Posterior vena cava (tissue), 2 donors: ENCODE data around the gene COL11A2. TPM values are rescaled to one million over a fixed set of nuclear protein-coding genes. Genes with fewer than 3 reads are reported as not detected.
"Not testable (repeated sequence)": the region's sequence is repeated elsewhere in the genome, so short reads cannot be mapped to it uniquely, and the experiment has no call there.

ENCODE experiments used
- DNase-seq: peaks from one replicate; pipeline ENCODE4 v3.0.0-alpha.2; 2020; ENCODE audit warnings: low spot score
- intact Hi-C, 2 donors: fragments of 100-400 bp; cut with DNase I; formaldehyde crosslinking; loops; one replicate each; pipeline versions ENCODE4 v1.14.1 to v1.14.2; 2022 to 2023
- total RNA-seq, 2 donors: library from RNA; stranded (reverse); fragmentation: NEBNext Ultra II Directional; extraction: Animal tissue kit (Norgen Biotek cat#: 25700); gene quantifications; one replicate each; pipeline ENCODE4 v1.2.1, GENCODE V29; 2021
- donor health status: DM: yes; HTN: yes; CAD: no.
- donor health status: DM: yes; HTN: yes; CAD: no.

The COL11A2 gene
- total RNA-seq, 2 donors from 2014 or later, result 0.43 to 1.0 TPM

- DNase-seq, result peak; percentile 58
- intact Hi-C loops, result loop anchor here in 1 of 2 donors (10.0 kb wide), 1 partner anchor 78 kb away; no protein-coding TSS in a partner anchor
These were observed 25.9 kb downstream of the COL11A2 start for GRCh38 chr6:33166363-33166762.

GRCh38 chr6:33165581-33166258 is 26.5 kb downstream of the COL11A2 start:
- DNase-seq, result peak; percentile 57
- intact Hi-C loops, result loop anchor here in 1 of 2 donors (10.0 kb wide), 1 partner anchor 79 kb away; no protein-coding TSS in a partner anchor

GRCh38 chr6:33164665-33165373 is 27.4 kb downstream of the COL11A2 start:
- intact Hi-C loops, result loop anchor here in 1 of 2 donors (10.0 kb wide), 1 partner anchor 80 kb away; no protein-coding TSS in a partner anchor
- DNase-seq, result peak; percentile 42

- DNase-seq, result peak; percentile 24
- intact Hi-C loops, result loop anchor here in 1 of 2 donors (10.0 kb wide), 1 partner anchor 81 kb away; no protein-coding TSS in a partner anchor
These were observed 28.1 kb downstream of the COL11A2 start for GRCh38 chr6:33164176-33164575.

GRCh38 chr6:33163540-33163939 is 28.7 kb downstream of the COL11A2 start:
- intact Hi-C loops, result loop anchor here in 1 of 2 donors (10.0 kb wide), 1 partner anchor 81 kb away; no protein-coding TSS in a partner anchor
- DNase-seq, result peak; percentile 76

GRCh38 chr6:33161354-33162331 is 30.6 kb downstream of the COL11A2 start:
- peak; percentile 96 for DNase-seq
- intact Hi-C loops, result loop anchor here in 1 of 2 donors (10.0 kb wide), 1 partner anchor 83 kb away; no protein-coding TSS in a partner anchor

- peak; percentile 89 for DNase-seq
- intact Hi-C loops, result loop anchor here in 1 of 2 donors (10.0 kb wide), 1 partner anchor 84 kb away; no protein-coding TSS in a partner anchor
These were observed 31.4 kb downstream of the COL11A2 start for GRCh38 chr6:33160728-33161344.

- peak; percentile 65 for DNase-seq
- intact Hi-C loops, result loop anchor here in 1 of 2 donors (10.0 kb wide), 1 partner anchor 85 kb away; no protein-coding TSS in a partner anchor
These were observed 32.2 kb downstream of the COL11A2 start for GRCh38 chr6:33160096-33160495.

- no peak for DNase-seq
- intact Hi-C loops, result no loop called here
These were observed 35.3 kb downstream of the COL11A2 start for GRCh38 chr6:33156964-33157363.

GRCh38 chr6:33156561-33156960 is 35.7 kb downstream of the COL11A2 start:
- intact Hi-C loops, result no loop called here
- peak; percentile 7 for DNase-seq

- peak; percentile 11 for DNase-seq
- intact Hi-C loops, result no loop called here
These were observed 37.9 kb downstream of the COL11A2 start for GRCh38 chr6:33154349-33154748.

- no peak for DNase-seq
- intact Hi-C loops, result no loop called here
These were observed 41.2 kb downstream of the COL11A2 start for GRCh38 chr6:33151050-33151449.

- intact Hi-C loops, DNase-seq: not testable (repeated sequence)
These were observed 41.7 kb downstream of the COL11A2 start for GRCh38 chr6:33150560-33150959.

- intact Hi-C loops, result no loop called here
- DNase-seq, result no peak
These were observed 44.2 kb downstream of the COL11A2 start for GRCh38 chr6:33147807-33148666.

GRCh38 chr6:33144373-33144772 is 47.9 kb downstream of the COL11A2 start:
- DNase-seq, result peak; percentile 52
- intact Hi-C loops, result no loop called here

- intact Hi-C loops, result no loop called here
These were observed 49.0 kb downstream of the COL11A2 start for GRCh38 chr6:33143113-33143770.

GRCh38 chr6:33142501-33143070 is 49.7 kb downstream of the COL11A2 start:
- intact Hi-C loops, result no loop called here
- DNase-seq, result no peak

More at GRCh38 chr6:33143113-33143770, 49.0 kb downstream of the COL11A2 start:
- no peak for DNase-seq
